WTC11 (cell line): Measurements from ENCODE around the gene GALNT9. TPM values are rescaled to one million over a fixed set of nuclear protein-coding genes. Genes with fewer than 3 reads are reported as not detected.

Experiments used
- ATAC-seq: fragments of 200-7000 bp; cut with Tn5 transposase; 2 replicates; pipeline ENCODE4 v1.10.0; 2021; ENCODE audit warnings: mild to moderate bottlenecking, moderate library complexity
- CTCF ChIA-PET: fragments of 300-600 bp; sonication (Branson Sonifier 250); formaldehyde crosslinking; loops from one replicate; lab custom pipeline; 2021; ENCODE audit warnings: antibody characterized with exemption; lab: Charles Lee
- POLR2A ChIA-PET: fragments of 350-600 bp; sonication (Branson Sonifier 250); formaldehyde crosslinking; loops from one replicate; lab custom pipeline; 2021; ENCODE audit warnings: antibody characterized with exemption; lab: Charles Lee
- DNase-seq: peaks from one replicate; pipeline ENCODE4 v3.0.0; 2021; ENCODE audit warnings: low spot score
- H3K27ac Mint-ChIP-seq: 2 replicates; pipeline ENCODE4 v1.8.0; 2021; ENCODE audit warnings: mixed read lengths
- H3K27me3 Mint-ChIP-seq: 2 replicates; pipeline ENCODE4 v1.8.0; 2021; ENCODE audit warnings: low read depth, mild to moderate bottlenecking, moderate library complexity, mixed read lengths
- H3K36me3 Mint-ChIP-seq: 2 replicates; pipeline ENCODE4 v1.8.0; 2021; ENCODE audit warnings: mixed read lengths
- H3K4me1 Mint-ChIP-seq: 2 replicates; pipeline ENCODE4 v1.8.0; 2022; ENCODE audit warnings: mixed read lengths
- H3K4me3 Mint-ChIP-seq: 2 replicates; pipeline ENCODE4 v1.8.0; 2021; ENCODE audit warnings: mild to moderate bottlenecking, moderate library complexity, mixed read lengths
- H3K9me3 Mint-ChIP-seq: 2 replicates; pipeline ENCODE4 v1.8.0; 2021; ENCODE audit warnings: mixed read lengths
- ATF6 ChIP-seq: sonication (generic); formaldehyde crosslinking; IDR thresholded peaks from 2 replicates; pipeline ENCODE4 v1.8.1; 2023; ENCODE audit warnings: mild to moderate bottlenecking, missing genetic modification reagents
- EMX1 ChIP-seq: fragments of 250-450 bp; sonication (Bioruptor Pico); IDR thresholded peaks from 2 replicates; pipeline ENCODE4 v1.8.0; 2021; ENCODE audit warnings: mild to moderate bottlenecking
- GRHL2 ChIP-seq: fragments of 250-450 bp; sonication (Bioruptor Pico); IDR thresholded peaks from 2 replicates; pipeline ENCODE4 v1.8.0; 2022; ENCODE audit warnings: mild to moderate bottlenecking, moderate library complexity; ENCODE audit not compliant: insufficient replicate concordance, severe bottlenecking
- JAZF1 ChIP-seq: fragments of 250-450 bp; sonication (Bioruptor Pico); IDR thresholded peaks from 2 replicates; pipeline ENCODE4 v1.9.0; 2021; ENCODE audit warnings: moderate library complexity, mild to moderate bottlenecking, inconsistent platforms
- JUN ChIP-seq: sonication (generic); formaldehyde crosslinking; IDR thresholded peaks from 2 replicates; pipeline ENCODE4 v1.8.0; 2023; ENCODE audit warnings: mild to moderate bottlenecking, missing genetic modification reagents
- MAX ChIP-seq: sonication (generic); formaldehyde crosslinking; IDR thresholded peaks from 2 replicates; pipeline ENCODE4 v1.8.0; 2022; ENCODE audit warnings: mild to moderate bottlenecking, missing genetic modification reagents
- NFYB ChIP-seq: sonication (generic); formaldehyde crosslinking; conservative IDR thresholded peaks from 2 replicates; pipeline ENCODE4 v1.8.0; 2022; ENCODE audit warnings: low read depth, missing genetic modification reagents
- NR3C1 ChIP-seq: sonication (generic); formaldehyde crosslinking; conservative IDR thresholded peaks from 2 replicates; pipeline ENCODE4 v1.8.1; 2023; ENCODE audit warnings: low read depth, mild to moderate bottlenecking, missing genetic modification reagents
- SMAD3 ChIP-seq: sonication (generic); formaldehyde crosslinking; IDR thresholded peaks from 2 replicates; pipeline ENCODE4 v1.8.0; 2022; ENCODE audit warnings: missing genetic modification reagents, mild to moderate bottlenecking, borderline replicate concordance
- TEAD1 ChIP-seq: sonication (generic); formaldehyde crosslinking; IDR thresholded peaks from 2 replicates; pipeline ENCODE4 v1.8.0; 2022; ENCODE audit warnings: mild to moderate bottlenecking, missing genetic modification reagents
- TEAD4 ChIP-seq: sonication (generic); formaldehyde crosslinking; IDR thresholded peaks from 2 replicates; pipeline ENCODE4 v1.8.0; 2022; ENCODE audit warnings: mild to moderate bottlenecking, missing genetic modification reagents
- TP53 ChIP-seq: sonication (generic); formaldehyde crosslinking; IDR thresholded peaks from 2 replicates; pipeline ENCODE4 v1.8.1; 2023; ENCODE audit warnings: mild to moderate bottlenecking, missing genetic modification reagents
- USF1 ChIP-seq: sonication (generic); formaldehyde crosslinking; IDR thresholded peaks from 2 replicates; pipeline ENCODE4 v1.8.0; 2022; ENCODE audit warnings: mild to moderate bottlenecking, missing genetic modification reagents
- USF2 ChIP-seq: sonication (generic); formaldehyde crosslinking; IDR thresholded peaks from 2 replicates; pipeline ENCODE4 v1.8.1; 2023; ENCODE audit warnings: mild to moderate bottlenecking, missing genetic modification reagents, moderate library complexity
- ZNF317 ChIP-seq: sonication (generic); formaldehyde crosslinking; IDR thresholded peaks from 2 replicates; pipeline ENCODE4 v1.8.1; 2023; ENCODE audit warnings: low read depth, mild to moderate bottlenecking, moderate library complexity, missing genetic modification reagents, borderline replicate concordance
- total RNA-seq: library from RNA; stranded (reverse); gene quantifications from 3 replicates; pipeline ENCODE4 v1.2.3, GENCODE V29; 2021
- TF ChIP-seq, protein P1 (sequence below): sonication (generic); formaldehyde crosslinking; IDR thresholded peaks from 2 replicates; pipeline ENCODE4 v1.8.0; 2022; ENCODE audit warnings: mild to moderate bottlenecking, missing genetic modification reagents
- TF ChIP-seq, protein P2 (sequence below): sonication (generic); formaldehyde crosslinking; IDR thresholded peaks from 2 replicates; pipeline ENCODE4 v1.8.0; 2023; ENCODE audit warnings: missing genetic modification reagents, mild to moderate bottlenecking, borderline replicate concordance
- TF ChIP-seq, protein P3 (sequence below): fragments of 200-600 bp; IDR thresholded peaks from 2 replicates; pipeline ENCODE4 v1.8.0; 2022; ENCODE audit warnings: antibody characterized with exemption

GALNT9 gene
- total RNA-seq, 1 experiment from 2014 or later: 0.90 TPM

GRCh38 chr12:132280406-132280805 is 49.0 kb downstream of the GALNT9 start:
- TF ChIP-seq ZNF317 (CRISPR knock-in tag) (no peak), MAX (CRISPR knock-in tag) (no peak), SMAD3 (no peak), TEAD1 (CRISPR knock-in tag) (no peak)
- TF ChIP-seq, protein P1, sequence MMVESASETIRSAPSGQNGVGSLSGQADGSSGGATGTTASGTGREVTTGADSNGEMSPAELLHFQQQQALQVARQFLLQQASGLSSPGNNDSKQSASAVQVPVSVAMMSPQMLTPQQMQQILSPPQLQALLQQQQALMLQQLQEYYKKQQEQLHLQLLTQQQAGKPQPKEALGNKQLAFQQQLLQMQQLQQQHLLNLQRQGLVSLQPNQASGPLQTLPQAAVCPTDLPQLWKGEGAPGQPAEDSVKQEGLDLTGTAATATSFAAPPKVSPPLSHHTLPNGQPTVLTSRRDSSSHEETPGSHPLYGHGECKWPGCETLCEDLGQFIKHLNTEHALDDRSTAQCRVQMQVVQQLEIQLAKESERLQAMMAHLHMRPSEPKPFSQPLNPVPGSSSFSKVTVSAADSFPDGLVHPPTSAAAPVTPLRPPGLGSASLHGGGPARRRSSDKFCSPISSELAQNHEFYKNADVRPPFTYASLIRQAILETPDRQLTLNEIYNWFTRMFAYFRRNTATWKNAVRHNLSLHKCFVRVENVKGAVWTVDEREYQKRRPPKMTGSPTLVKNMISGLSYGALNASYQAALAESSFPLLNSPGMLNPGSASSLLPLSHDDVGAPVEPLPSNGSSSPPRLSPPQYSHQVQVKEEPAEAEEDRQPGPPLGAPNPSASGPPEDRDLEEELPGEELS (CRISPR knock-in tag): no peak
- TF ChIP-seq, all 79 proteins: peak for 0
- ATAC-seq: no peak
- CTCF ChIA-PET: interaction anchor here (1.3 kb wide), 1 partner anchor 133 kb away, joined by 4 read pairs; no protein-coding TSS in a partner anchor

GRCh38 chr12:132279930-132280329 is 49.5 kb downstream of the GALNT9 start:
- DNase-seq (no peak), ATAC-seq (no peak)
- ChIA-PET POLR2A (no interaction called here), CTCF (no interaction called here)
- Mint-ChIP-seq H3K27ac (no peak overlapping the region), H3K36me3 (no peaks in the 10 kb centered on the region), H3K27me3 (peaks cover 3% of the 10 kb centered on the region), H3K9me3 (no peaks in the 10 kb centered on the region), H3K4me1 (peaks cover 33% of the 10 kb centered on the region), H3K4me3 (no peak overlapping the region)
- TF ChIP-seq JUN: no peak
- TF ChIP-seq TEAD4 (CRISPR knock-in tag): no peak

More at GRCh38 chr12:132280406-132280805, 49.0 kb downstream of the GALNT9 start:
- DNase-seq: no peak
- H3K27me3 Mint-ChIP-seq: peaks cover 6% of the 10 kb centered on the region
- H3K4me1 Mint-ChIP-seq: peaks cover 28% of the 10 kb centered on the region
- H3K36me3 Mint-ChIP-seq: no peaks in the 10 kb centered on the region
- no peak overlapping the region for H3K27ac Mint-ChIP-seq
- no peak overlapping the region for H3K4me3 Mint-ChIP-seq
- POLR2A ChIA-PET: no interaction called here
- H3K9me3 Mint-ChIP-seq: no peaks in the 10 kb centered on the region

GRCh38 chr12:132279184-132279889 is 50.1 kb downstream of the GALNT9 start:
- DNase-seq (no peak), ATAC-seq (peak; percentile 26)
- Mint-ChIP-seq H3K36me3 (no peaks in the 10 kb centered on the region), H3K9me3 (no peaks in the 10 kb centered on the region), H3K4me3 (no peak overlapping the region), H3K27ac (no peak overlapping the region), H3K27me3 (peaks cover 3% of the 10 kb centered on the region), H3K4me1 (peaks cover 37% of the 10 kb centered on the region)
- ChIA-PET POLR2A (no interaction called here), CTCF (interaction anchor here (0.6 to 1.4 kb wide), 2 partner anchors 135 to 288 kb away, joined by 3 read pairs; no protein-coding TSS in a partner anchor)
- TF ChIP-seq, protein P2, sequence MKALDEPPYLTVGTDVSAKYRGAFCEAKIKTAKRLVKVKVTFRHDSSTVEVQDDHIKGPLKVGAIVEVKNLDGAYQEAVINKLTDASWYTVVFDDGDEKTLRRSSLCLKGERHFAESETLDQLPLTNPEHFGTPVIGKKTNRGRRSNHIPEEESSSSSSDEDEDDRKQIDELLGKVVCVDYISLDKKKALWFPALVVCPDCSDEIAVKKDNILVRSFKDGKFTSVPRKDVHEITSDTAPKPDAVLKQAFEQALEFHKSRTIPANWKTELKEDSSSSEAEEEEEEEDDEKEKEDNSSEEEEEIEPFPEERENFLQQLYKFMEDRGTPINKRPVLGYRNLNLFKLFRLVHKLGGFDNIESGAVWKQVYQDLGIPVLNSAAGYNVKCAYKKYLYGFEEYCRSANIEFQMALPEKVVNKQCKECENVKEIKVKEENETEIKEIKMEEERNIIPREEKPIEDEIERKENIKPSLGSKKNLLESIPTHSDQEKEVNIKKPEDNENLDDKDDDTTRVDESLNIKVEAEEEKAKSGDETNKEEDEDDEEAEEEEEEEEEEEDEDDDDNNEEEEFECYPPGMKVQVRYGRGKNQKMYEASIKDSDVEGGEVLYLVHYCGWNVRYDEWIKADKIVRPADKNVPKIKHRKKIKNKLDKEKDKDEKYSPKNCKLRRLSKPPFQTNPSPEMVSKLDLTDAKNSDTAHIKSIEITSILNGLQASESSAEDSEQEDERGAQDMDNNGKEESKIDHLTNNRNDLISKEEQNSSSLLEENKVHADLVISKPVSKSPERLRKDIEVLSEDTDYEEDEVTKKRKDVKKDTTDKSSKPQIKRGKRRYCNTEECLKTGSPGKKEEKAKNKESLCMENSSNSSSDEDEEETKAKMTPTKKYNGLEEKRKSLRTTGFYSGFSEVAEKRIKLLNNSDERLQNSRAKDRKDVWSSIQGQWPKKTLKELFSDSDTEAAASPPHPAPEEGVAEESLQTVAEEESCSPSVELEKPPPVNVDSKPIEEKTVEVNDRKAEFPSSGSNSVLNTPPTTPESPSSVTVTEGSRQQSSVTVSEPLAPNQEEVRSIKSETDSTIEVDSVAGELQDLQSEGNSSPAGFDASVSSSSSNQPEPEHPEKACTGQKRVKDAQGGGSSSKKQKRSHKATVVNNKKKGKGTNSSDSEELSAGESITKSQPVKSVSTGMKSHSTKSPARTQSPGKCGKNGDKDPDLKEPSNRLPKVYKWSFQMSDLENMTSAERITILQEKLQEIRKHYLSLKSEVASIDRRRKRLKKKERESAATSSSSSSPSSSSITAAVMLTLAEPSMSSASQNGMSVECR (CRISPR knock-in tag): no peak
- TF ChIP-seq NR3C1 (CRISPR knock-in tag) (no peak), USF2 (CRISPR knock-in tag) (peak; percentile 76), ATF6 (CRISPR knock-in tag) (no peak), EMX1 (CRISPR knock-in tag) (no peak), TEAD4 (CRISPR knock-in tag) (no peak), GRHL2 (no peak), JAZF1 (CRISPR knock-in tag) (no peak), TP53 (CRISPR knock-in tag) (no peak), NFYB (peak; percentile 79), USF1 (CRISPR knock-in tag) (peak; percentile 34; the same call in 1 of the 2 replicates)
- TF ChIP-seq, protein P3, sequence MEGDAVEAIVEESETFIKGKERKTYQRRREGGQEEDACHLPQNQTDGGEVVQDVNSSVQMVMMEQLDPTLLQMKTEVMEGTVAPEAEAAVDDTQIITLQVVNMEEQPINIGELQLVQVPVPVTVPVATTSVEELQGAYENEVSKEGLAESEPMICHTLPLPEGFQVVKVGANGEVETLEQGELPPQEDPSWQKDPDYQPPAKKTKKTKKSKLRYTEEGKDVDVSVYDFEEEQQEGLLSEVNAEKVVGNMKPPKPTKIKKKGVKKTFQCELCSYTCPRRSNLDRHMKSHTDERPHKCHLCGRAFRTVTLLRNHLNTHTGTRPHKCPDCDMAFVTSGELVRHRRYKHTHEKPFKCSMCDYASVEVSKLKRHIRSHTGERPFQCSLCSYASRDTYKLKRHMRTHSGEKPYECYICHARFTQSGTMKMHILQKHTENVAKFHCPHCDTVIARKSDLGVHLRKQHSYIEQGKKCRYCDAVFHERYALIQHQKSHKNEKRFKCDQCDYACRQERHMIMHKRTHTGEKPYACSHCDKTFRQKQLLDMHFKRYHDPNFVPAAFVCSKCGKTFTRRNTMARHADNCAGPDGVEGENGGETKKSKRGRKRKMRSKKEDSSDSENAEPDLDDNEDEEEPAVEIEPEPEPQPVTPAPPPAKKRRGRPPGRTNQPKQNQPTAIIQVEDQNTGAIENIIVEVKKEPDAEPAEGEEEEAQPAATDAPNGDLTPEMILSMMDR: no peak
